ENCODE results near the gene ARHGAP21.
"Not testable (repeated sequence)": the region's sequence is repeated elsewhere in the genome, so short reads cannot be mapped to it uniquely, and the experiment has no call there.

The ARHGAP21 gene

GRCh38 chr10:24625778-24626177 lies 97.9 kb downstream of the ARHGAP21 start:
- DNase-seq (ENCODE audit: low spot score): no peak

DNA sequence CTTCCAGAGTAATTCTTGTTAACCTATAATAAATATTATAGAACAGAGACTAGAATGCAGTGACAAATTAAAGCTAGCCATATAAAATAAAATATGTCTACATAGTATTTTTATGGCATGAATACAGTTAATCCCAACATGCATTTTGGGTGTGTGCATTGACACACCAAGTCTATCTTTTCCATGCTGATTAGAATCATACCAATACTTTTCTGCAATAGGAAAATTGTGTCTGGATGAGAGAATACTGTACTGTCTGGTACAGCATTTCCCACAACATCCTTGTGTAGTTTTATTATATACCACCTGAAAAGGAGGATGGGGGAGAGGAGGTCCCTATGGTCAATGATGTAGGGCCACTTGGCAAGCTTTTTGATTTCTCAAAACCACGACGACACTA lies 100.3 kb downstream of the ARHGAP21 start:
- DNase-seq (ENCODE audit: low spot score): no peak

- DNase-seq (ENCODE audit: low spot score): no peak
Observed at GRCh38 chr10:24622781-24623301, 100.8 kb downstream of the ARHGAP21 start.

DNA sequence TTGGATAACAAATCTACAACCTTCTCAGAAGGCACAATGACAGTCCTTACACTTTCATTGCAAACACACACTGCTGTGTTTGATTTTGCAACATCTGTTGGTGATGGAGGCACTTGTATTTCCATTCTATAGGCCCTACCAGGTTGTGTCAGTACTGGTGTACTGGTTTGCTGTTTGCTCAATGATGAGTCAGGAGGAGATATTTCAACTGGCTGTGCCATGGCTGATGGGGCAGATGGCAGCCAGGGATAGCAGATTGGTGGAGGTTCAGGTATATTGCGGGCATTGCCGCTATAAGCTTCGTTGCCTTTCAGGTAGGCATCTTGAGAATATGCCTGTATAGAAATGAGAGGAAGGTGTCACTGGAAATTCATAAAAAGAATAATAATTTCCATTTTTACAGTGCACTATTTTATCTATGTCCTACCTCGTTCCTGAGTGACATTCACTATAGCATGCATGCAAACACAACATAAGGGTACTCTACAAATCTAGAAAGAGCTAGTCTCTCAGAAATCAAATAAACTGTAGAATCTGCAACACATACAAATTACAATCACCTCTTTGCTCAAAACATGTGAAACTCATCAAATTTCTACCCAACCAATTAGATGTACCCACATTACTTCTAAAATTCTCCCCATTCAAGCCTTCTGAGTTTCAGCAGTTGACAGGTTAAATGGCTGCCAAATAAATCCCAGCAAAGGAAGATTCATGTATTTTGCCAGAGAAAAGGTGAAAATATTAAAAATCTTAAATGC lies 102.5 kb downstream of the ARHGAP21 start:
- not testable (repeated sequence) for DNase-seq (ENCODE audit: low spot score)

- DNase-seq (ENCODE audit: low spot score): not testable (repeated sequence)
Observed at GRCh38 chr10:24619994-24620310, 103.7 kb downstream of the ARHGAP21 start.

DNA sequence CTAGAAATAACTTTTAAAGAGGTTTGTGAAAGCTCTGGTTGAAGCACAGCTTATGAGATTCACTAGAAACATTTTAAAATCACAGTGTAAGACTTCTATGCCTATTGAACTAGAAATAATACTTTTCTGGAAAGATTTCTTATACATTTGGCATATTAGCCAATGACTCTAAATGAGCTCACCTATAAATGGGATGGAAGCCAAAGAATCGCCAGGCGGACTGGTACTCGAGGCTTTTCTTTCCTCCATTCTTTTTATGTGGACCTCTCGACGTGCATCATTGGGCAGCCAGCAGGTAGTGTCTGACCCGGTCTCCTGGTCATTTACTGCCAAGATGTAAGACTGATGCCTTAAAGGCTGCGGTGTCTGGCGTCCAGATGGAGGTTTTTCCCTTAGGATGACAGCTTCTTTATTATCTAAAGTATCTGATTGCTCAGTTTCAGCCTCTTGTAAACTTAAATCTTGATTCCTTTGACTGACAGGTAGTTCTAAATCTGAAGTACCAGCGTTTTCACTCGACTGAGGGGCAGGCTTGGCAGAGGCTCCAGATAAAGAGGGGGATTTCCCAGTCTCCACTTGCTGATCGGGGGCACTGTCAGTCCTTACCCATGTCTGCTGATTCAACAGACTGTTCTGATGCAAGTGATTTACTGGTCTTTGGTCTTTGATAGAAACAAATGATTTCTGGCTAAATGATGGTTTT lies 104.2 kb downstream of the ARHGAP21 start:
- DNase-seq (ENCODE audit: low spot score): not testable (repeated sequence)

DNA sequence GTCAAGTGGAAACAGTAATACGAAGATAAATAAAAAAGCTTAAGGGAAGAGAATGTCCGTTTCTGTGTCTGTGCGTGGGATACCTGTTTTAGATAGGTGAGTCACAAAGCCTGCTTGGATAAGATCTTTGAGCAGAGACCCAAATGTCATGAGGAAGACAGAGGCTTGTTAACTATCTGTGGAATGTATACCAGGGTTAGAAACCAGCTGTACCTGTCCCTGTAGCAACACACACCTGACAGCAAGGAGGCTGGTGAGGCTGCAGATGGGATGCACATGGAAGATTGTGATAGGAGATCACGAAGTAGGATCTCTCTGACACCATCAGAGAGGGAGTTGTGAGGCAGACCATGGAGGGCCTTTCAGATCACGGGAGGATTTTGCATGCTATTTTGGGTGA lies 105.3 kb downstream of the ARHGAP21 start:
- no peak for DNase-seq (ENCODE audit: low spot score)

DNA sequence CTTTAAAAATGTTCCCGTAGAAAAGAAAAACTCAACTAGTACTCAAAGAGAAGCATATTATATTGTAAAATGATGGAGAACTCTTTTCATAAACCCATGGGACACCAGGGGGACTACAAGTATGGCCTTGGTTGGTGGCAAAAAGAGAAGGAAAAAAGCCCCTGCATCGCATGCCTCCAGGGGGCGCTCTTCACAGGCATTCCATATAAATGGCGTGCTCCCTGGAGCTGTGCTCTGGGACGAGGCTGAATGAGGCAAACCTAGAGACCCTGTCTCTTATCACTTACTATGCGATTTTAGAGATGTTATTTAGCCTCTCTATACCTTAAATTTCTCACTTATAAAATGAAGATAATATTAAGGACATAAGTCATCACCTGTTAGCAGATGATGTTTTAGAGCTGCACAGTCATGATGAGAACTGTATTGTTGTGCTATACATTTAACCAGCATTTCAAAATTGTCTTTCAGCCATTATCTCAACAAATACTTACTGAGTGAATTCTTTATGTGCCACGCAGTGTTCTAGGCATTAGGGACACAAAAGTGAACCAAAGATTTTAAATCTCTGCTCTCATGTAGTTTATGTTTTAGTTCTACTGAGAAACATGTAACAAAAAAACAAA lies 105.8 kb downstream of the ARHGAP21 start:
- DNase-seq (ENCODE audit: low spot score): peak; percentile 56

- DNase-seq (ENCODE audit: low spot score): no peak
Observed at GRCh38 chr10:24616536-24616935, 107.2 kb downstream of the ARHGAP21 start.

- DNase-seq (ENCODE audit: low spot score): no peak
Observed at GRCh38 chr10:24606021-24606420, 117.7 kb downstream of the ARHGAP21 start.

- no peak for DNase-seq (ENCODE audit: low spot score)
Observed at GRCh38 chr10:24605141-24605540, 118.5 kb downstream of the ARHGAP21 start.

DNA sequence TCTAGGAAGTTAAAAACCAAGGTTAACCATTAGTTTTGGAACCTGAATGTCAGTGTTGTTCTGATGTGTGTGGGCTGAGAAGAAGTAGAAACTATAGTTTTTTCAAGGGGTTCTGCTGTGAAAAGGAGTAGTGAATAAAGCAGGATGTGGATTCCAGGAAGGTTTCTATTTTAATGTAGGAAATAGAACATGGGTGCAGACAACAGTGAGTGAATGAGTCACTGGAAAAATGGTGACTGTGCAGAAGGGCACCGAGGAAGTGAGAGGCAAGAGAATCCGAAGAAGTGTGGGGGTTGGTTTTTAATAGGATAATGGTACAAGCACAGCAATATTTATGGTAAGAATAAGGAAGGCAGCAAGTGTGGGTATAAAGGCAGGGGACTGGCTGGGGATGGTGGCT lies 120.4 kb downstream of the ARHGAP21 start:
- DNase-seq (ENCODE audit: low spot score): no peak

GRCh38 chr10:24597961-24598360 lies 125.7 kb downstream of the ARHGAP21 start:
- peak; percentile 88 for DNase-seq (ENCODE audit: low spot score)

- no peak for DNase-seq (ENCODE audit: low spot score)
Observed at GRCh38 chr10:24597426-24597825, 126.3 kb downstream of the ARHGAP21 start.

GRCh38 chr10:24596217-24596930 lies 127.3 kb downstream of the ARHGAP21 start:
- DNase-seq (ENCODE audit: low spot score): no peak

- DNase-seq (ENCODE audit: low spot score): no peak
Observed at GRCh38 chr10:24590697-24591457, 132.8 kb downstream of the ARHGAP21 start.

DNA sequence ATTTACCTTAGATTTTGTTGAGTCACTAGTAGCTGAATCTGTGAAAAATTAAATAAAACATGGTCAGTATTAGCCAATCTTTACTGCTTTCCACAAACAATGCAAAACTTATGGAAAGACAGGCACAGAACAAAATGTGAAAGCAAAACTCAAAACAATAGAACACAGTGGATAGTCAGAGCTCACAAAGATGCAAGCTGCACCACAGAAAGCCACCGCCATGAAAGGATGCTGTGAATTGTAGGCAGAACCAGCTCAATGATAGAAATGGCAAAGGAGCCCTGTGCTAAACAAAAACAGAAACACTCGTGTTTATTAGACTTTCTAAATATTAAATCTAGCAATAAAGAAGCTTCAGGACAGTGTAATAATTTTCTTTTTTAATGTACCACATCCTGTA lies 134.4 kb downstream of the ARHGAP21 start:
- peak; percentile 82 for DNase-seq (ENCODE audit: low spot score)

DNA sequence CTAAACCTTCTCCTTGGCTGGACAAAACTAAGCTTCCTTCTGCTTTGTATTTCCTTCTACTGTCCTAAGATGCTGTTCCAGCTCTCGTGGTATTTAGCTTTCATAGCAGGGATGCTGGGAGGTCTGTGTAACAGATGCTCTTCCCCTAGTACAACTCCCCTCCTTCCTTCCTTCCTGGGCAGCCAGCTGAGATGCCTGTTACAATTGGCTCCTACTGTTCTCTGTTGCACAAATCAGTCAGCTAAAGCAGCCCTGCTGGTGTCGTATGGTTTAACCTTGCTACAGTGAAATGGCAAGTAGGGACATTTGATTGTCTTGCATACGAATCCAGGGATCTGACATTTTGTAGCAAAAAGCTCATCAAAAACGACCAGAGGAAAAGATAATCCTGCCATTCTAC lies 143.8 kb downstream of the ARHGAP21 start:
- DNase-seq (ENCODE audit: low spot score): peak; percentile 53

GRCh38 chr10:24579448-24579847 lies 144.2 kb downstream of the ARHGAP21 start:
- no peak for DNase-seq (ENCODE audit: low spot score)

DNA sequence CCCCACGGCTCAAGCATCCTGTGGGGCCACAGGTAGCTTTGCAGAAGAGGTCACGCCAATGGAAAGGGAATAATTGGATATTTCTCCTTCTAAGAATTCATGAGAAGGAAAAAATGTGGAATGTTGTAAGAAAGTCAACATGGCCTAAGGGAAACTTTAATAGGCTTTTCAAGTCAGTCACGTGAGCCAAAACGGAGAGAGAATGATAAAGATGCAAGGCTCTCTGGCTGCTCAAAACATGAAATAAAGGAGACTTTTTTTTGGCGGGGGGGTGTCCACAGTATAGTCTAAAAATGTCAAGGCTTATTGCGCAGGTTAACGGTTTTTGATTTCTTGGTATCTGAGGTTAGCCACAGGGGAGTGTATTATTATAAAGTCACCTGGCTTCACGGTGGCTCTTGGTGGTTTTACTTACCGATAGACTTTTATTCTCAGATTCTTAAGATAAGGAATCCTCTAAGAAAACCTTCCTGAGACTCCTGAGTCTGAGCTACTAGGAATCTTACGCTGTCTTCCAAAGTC lies 148.1 kb downstream of the ARHGAP21 start:
- DNase-seq (ENCODE audit: low spot score): no peak

DNA sequence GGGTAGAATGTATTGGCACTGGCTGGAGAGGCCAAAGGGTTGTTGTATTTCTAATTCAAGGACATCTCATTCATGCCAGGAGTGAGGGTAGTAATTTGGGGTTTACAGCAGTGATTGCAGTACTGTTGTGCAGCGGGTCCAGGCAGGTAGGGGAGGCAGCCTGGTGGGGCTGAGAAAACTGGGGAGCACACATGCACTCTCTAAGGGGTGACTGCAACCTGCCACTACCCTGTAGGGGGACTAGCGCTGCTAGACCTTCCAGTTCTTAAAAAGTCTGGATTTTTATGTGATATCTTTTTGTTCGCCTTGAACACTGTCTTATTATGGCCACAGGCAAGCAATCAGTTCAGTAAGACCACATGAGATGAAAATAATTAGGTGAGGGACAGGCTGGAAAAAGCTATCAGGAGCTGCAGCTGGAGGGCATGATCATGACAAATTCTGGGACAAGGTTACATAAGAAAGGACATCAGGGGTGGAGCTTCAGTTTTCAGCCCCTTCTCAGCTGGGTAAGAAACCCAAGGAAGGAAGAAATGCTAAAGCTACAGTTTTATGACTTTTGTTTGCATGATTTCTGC lies 149.0 kb downstream of the ARHGAP21 start:
- DNase-seq (ENCODE audit: low spot score): no peak
